ENCODE results near the gene MAP2K1.
"Not testable (repeated sequence)": the region's sequence is repeated elsewhere in the genome, so short reads cannot be mapped to it uniquely, and the experiment has no call there.

MAP2K1 gene

DNA sequence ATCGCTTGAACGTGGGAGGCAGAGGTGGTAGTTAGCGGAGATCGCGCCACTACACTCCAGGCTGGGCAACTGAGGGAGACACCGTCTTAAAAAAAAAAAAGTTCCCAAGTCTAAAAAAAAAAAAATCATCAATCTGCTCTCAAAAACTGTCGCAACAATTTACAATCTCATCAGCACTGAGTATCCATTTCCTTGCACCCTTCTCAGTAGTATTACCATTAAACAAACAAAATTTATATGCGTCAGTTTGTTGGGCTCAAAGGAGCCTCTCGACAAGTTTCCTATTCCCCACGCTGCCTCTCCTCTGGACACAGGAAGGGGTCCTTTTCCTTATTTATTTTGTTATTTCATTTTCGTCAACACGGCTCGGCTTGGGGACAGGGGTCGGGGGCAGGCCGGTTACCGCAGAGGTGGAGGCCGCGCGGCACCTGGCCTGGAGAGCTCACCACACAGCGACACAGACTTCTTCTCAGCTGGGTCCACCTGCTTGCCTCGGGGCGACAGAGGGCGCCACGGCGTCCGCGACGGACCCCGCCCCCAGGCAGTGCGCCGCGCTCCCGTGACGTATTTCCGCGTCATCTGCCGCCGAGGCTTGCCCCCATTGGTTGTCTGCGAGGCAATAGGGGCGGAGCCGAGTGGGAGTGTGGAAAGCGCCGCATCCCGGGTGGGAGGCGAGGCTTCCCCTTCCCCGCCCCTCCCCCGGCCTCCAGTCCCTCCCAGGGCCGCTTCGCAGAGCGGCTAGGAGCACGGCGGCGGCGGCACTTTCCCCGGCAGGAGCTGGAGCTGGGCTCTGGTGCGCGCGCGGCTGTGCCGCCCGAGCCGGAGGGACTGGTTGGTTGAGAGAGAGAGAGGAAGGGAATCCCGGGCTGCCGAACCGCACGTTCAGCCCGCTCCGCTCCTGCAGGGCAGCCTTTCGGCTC, at the start of gene MAP2K1:
MAP2K1 (plus strand) TSS at position 709 of the 920 bp plus-strand sequence. CDS start 436 bp downstream, outside the sequence.
- in situ Hi-C loops (cut with HindIII; ENCODE audit: low sequenced_read_pairs), result no loop called here

- in situ Hi-C loops (cut with HindIII; ENCODE audit: low sequenced_read_pairs), result not testable (repeated sequence)
Observed at GRCh38 chr15:66348530-66348929, 38.2 kb upstream of the MAP2K1 start.

DNA sequence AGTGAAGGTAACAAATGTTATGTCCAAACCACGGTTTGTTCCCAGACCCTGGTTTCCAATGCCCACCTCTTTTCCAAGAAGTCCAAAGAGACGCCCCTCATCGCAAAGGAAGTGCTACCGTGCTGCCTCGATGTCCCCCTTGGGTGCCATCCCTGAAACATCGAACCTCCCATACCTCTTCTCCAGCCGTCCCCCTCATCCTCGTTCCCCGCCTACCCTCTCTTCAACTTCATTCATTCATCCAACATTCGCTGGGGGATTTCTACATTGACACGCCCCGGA, 30.7 kb upstream of the MAP2K1 start:
- in situ Hi-C loops (cut with HindIII; ENCODE audit: low sequenced_read_pairs), result no loop called here

DNA sequence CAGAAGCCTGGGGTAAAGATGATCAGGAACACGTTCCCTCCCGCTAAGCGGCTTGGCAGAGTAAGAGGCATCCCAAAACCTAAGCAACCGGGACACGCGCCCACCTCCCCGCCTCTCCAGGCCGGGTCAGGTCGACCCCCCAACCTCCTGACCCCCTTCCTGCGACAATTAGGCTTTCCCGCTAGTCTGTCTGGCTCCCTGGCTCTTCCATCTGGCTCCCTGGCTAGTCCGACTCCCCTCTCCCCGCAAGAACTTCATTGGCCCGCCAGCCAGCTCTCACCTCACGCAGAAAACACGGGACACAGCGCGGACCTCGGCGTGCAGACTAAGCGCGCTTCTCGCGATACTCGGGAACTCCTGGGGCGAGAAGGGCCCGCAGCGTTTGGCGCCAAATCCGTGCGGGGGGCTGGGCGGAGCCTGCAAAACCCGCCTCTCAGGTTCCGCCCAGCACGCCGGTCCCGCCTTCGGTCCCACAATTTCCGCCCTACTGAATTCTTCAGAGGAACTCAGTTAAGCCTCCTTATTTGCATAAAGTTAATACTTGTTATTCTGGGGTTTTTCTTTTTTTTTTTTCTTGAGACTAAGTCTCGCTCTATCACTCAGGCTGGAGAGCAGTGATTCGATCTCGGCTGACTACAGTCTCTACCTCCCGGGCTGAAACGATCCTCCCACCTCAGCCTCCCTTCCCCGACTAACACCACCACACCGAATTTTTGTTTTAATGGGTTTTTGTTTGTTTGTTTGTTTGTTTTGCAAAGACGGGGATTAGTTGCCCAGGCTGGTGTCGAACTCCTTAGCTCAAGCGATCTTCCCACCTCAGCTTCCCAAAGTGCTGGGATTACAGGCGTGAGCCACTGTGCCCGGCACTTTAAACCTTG, 30.1 kb upstream of the MAP2K1 start, which contains the start of gene TIPIN:
TIPIN (minus strand) TSS at position 327 of the 878 bp plus-strand sequence. CDS start 3,738 bp downstream, outside the sequence.
- in situ Hi-C loops (cut with HindIII; ENCODE audit: low sequenced_read_pairs), result no loop called here

GRCh38 chr15:66359740-66360139, 27.0 kb upstream of the MAP2K1 start:
- in situ Hi-C loops (cut with HindIII; ENCODE audit: low sequenced_read_pairs), result no loop called here

DNA sequence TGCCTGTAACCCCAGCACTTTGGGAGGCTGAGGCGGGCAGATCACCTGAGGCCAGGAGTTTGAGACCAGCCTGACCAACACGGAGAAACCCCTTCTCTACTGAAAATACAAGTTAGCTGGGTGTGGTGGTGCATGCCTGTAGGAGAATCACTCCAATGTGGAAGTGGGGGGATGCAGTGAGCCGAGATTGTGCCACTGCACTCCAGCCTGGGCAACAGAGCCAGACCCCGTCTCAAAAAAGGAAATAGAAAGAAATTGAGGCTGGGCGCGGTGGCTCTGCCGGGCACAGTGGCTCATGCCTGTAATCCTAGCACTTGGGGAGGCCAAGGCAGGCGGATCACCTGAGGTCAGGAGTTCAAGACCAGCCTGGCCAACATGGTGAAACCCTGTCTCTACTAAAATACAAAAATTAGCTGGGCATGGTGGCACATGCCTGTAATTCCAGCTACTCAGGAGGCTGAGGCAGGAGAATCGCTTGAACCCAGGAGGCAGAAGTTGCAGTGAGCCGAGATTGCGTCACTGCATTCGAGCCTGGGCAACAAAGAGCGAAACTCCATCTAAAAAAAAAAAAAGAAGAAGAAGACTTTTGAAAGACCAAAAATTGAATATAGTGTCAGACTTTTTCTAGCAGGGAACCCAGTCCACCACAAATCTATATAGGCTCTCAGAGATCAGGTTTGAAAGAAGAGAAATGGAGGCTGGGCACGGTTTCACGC, 24.8 kb upstream of the MAP2K1 start:
- in situ Hi-C loops (cut with HindIII; ENCODE audit: low sequenced_read_pairs), result not testable (repeated sequence)

DNA sequence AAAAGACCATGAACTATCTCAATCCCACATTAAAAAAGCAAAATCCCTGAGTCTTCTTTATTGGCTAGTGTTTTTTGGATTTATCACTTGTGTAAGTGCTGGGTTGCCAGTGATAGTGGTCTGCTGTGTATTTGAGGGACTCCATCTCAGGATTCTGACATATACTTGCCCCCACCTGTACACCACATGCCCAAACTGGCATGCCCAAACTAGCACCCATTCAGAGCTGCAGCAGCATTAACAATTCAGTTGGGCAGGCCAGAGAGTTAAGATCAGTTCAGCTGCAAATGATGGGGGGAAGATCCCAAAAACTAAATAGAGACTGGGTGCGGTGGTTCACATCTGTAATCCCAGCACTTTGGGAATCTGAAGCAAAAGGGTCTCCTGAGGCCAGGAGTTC, 23.9 kb upstream of the MAP2K1 start:
- in situ Hi-C loops (cut with HindIII; ENCODE audit: low sequenced_read_pairs), result no loop called here

GRCh38 chr15:66364944-66365528, 21.7 kb upstream of the MAP2K1 start:
- in situ Hi-C loops (cut with HindIII; ENCODE audit: low sequenced_read_pairs), result no loop called here

- in situ Hi-C loops (cut with HindIII; ENCODE audit: low sequenced_read_pairs), result no loop called here
Observed at GRCh38 chr15:66369773-66370651, 16.7 kb upstream of the MAP2K1 start.

- in situ Hi-C loops (cut with HindIII; ENCODE audit: low sequenced_read_pairs), result no loop called here
Observed at GRCh38 chr15:66374179-66374578, 12.5 kb upstream of the MAP2K1 start.

GRCh38 chr15:66378814-66379430, 7.8 kb upstream of the MAP2K1 start:
- in situ Hi-C loops (cut with HindIII; ENCODE audit: low sequenced_read_pairs), result no loop called here

- in situ Hi-C loops (cut with HindIII; ENCODE audit: low sequenced_read_pairs), result not testable (repeated sequence)
Observed at GRCh38 chr15:66381376-66381775, 5.3 kb upstream of the MAP2K1 start.

DNA sequence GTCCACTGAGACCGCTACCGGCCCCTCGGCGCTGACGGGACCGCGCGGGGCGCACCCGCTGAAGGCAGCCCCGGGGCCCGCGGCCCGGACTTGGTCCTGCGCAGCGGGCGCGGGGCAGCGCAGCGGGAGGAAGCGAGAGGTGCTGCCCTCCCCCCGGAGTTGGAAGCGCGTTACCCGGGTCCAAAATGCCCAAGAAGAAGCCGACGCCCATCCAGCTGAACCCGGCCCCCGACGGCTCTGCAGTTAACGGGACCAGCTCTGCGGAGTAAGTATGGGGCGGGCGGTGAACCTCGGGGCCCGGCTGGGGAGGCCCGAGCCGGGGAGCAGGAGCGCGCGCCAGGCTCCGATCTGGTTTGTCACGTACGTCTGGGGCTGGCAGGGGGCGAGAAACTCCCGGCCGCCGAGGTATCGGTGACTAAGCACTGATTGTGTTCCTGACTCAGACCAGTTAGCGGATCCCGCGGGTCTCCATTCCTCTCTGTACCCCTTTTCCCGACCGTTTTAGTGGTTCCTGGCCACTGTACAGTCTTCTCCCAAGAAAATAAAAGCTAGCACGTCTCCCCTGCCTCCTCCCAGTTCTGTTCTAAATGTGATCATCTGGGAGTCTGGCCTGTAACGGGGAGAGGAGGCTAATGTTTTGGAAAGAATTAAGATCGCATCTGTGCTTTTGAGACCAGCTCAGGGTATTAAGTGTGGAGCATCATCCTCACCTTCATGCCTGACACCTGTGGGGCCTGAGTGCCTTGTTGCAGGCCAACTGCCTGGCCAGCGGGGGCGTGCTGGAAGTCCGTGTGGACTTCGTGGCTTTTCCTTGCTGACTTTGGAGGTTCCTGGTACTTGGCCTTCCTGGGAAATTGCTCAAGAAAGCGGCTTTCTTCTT, 691 bp downstream of the MAP2K1 start:
- in situ Hi-C loops (cut with HindIII; ENCODE audit: low sequenced_read_pairs), result no loop called here

GRCh38 chr15:66388043-66388363, 1.3 kb downstream of the MAP2K1 start:
- in situ Hi-C loops (cut with HindIII; ENCODE audit: low sequenced_read_pairs), result no loop called here

GRCh38 chr15:66388576-66388975, 1.9 kb downstream of the MAP2K1 start:
- in situ Hi-C loops (cut with HindIII; ENCODE audit: low sequenced_read_pairs), result no loop called here

GRCh38 chr15:66389098-66389858, 2.6 kb downstream of the MAP2K1 start:
- in situ Hi-C loops (cut with HindIII; ENCODE audit: low sequenced_read_pairs), result no loop called here

GRCh38 chr15:66389859-66390381, 3.2 kb downstream of the MAP2K1 start:
- in situ Hi-C loops (cut with HindIII; ENCODE audit: low sequenced_read_pairs), result loop anchor here (10.0 kb wide), 2 partner anchors 75 to 105 kb away; partner anchors contain the start of gene SNAPC5
